Fibroblast of lung (primary cell): ENCODE measurements around the gene IRX1. TPM values are rescaled to one million over a fixed set of nuclear protein-coding genes. Genes with fewer than 3 reads are reported as not detected.

ENCODE experiments used
- DNase-seq, 2 donors: peaks; one replicate each; pipeline versions ENCODE4 v3.0.0 to v3.0.0-alpha.2; 2010; ENCODE audit warnings: low read depth in 2 of 2
- H2AFZ ChIP-seq: 2 replicates; pipeline ENCODE4 v1.5.1; 2012; ENCODE audit warnings: low read length, control low read depth, inconsistent platforms
- H3K27ac ChIP-seq: 2 replicates; pipeline ENCODE4 v1.5.1; 2011; ENCODE audit warnings: low read length, control low read depth; ENCODE audit not compliant: insufficient read depth
- H3K27me3 ChIP-seq: 2 replicates; pipeline ENCODE4 v1.5.1; 2011; ENCODE audit warnings: mild to moderate bottlenecking, low read length; ENCODE audit not compliant: control insufficient read depth, insufficient read depth
- H3K36me3 ChIP-seq: 2 replicates; pipeline ENCODE4 v1.5.1; 2011; ENCODE audit warnings: low read length; ENCODE audit not compliant: control insufficient read depth, insufficient read depth
- H3K4me1 ChIP-seq: 2 replicates; pipeline ENCODE4 v1.5.1; 2011; ENCODE audit warnings: low read length; ENCODE audit not compliant: control insufficient read depth, insufficient read depth; ENCODE audit errors: extremely low read depth
- H3K4me2 ChIP-seq: 2 replicates; pipeline ENCODE4 v1.5.1; 2011; ENCODE audit warnings: low read length, control low read depth; ENCODE audit not compliant: insufficient read depth; ENCODE audit errors: extremely low read depth
- H3K4me3 ChIP-seq, 4 experiments: fragments of 200-600 bp in 1 of 4; sonication (generic) in 1 of 4; replicated peaks in 1 of 4; 2 replicates each; pipeline ENCODE4 v1.5.1; 2011 to 2016; ENCODE audit warnings: low read length in 4 of 4, low read depth in 3 of 4, mild to moderate bottlenecking in 3 of 4, control low read depth in 2 of 4, inconsistent platforms in 1 of 4, mixed read lengths in 1 of 4; ENCODE audit not compliant: insufficient read depth in 1 of 4; ENCODE audit errors: control extremely low read depth in 1 of 4
- H3K79me2 ChIP-seq: 2 replicates; pipeline ENCODE4 v1.5.1; 2012; ENCODE audit warnings: mild to moderate bottlenecking, low read length, inconsistent platforms; ENCODE audit not compliant: control insufficient read depth, insufficient read depth
- H3K9ac ChIP-seq: 2 replicates; pipeline ENCODE4 v1.5.1; 2011; ENCODE audit warnings: mild to moderate bottlenecking, low read length, control low read depth; ENCODE audit not compliant: insufficient read depth
- H3K9me3 ChIP-seq: 2 replicates; pipeline ENCODE4 v1.5.1; 2012; ENCODE audit warnings: low read depth, low read length; ENCODE audit not compliant: control insufficient read depth, insufficient read depth
- H4K20me1 ChIP-seq: 2 replicates; pipeline ENCODE4 v1.5.1; 2011; ENCODE audit warnings: low read length; ENCODE audit not compliant: control insufficient read depth, insufficient read depth; ENCODE audit errors: extremely low read depth
- EZH2 ChIP-seq: IDR thresholded peaks from 2 replicates; pipeline ENCODE4 v1.5.1; 2012; ENCODE audit warnings: low read length, control low read depth, mild to moderate bottlenecking; ENCODE audit errors: missing control alignments
- polyA plus RNA-seq, 2 donors: library from polyadenylated mRNA; depleted of rRNA in 1 of 2; stranded (reverse) in 1 of 2; unstranded in 1 of 2; fragments of >200 nt; gene quantifications; 2 replicates each; pipeline ENCODE4 v1.2.1, GENCODE V29; 2011 to 2012; ENCODE audit warnings: missing spikeins in 1 of 2
- total RNA-seq: library from RNA; depleted of rRNA; stranded (reverse); fragments of >200 nt; gene quantifications from 2 replicates; pipeline ENCODE4 v1.2.1, GENCODE V29; 2014
- TF ChIP-seq, protein P1 (sequence below), 2 donors: IDR thresholded peaks in 1 of 2; conservative IDR thresholded peaks in 1 of 2; 1 replicate in 1 of 2; 2 replicates in 1 of 2; pipeline ENCODE4 v1.5.1; 2011 to 2012; ENCODE audit warnings: low read length in 2 of 2, control low read depth in 1 of 2, inconsistent platforms in 1 of 2, low read depth in 1 of 2, mild to moderate bottlenecking in 1 of 2

Gene IRX1
- total and polyA plus RNA-seq, 2 donors (not counting 1 experiment from before 2014, with no cell fraction given) = not detected

DNA sequence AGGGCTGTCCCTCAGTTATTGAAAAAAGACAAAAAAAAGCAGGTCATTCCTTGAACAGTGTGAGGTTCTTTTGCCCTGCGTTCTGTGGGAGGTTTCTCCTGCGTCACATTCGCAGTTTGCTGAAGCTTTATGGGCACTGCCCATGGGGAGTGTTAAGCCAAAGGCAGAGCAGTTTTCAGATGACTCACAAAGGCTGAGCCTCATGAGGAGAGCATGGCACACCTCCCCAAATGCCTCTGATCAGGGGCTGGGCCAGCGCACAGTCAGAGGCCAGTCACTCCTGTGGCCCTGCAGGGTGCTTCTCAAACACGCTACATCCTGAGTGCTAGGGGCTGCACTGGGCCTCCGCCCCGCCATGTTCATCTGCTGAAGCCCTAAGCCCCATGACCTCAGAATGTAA is 38.4 kb downstream of the IRX1 start:
- Histone ChIP-seq H4K20me1 (no peaks in the 10 kb centered on the region), H3K9me3 (no peaks in the 10 kb centered on the region), H3K27ac (no peak overlapping the region), H3K79me2 (no peaks in the 10 kb centered on the region), H3K4me2 (no peak overlapping the region), H3K36me3 (no peaks in the 10 kb centered on the region), H3K4me1 (no peaks in the 10 kb centered on the region), H3K27me3 (no peaks in the 10 kb centered on the region), H3K9ac (no peak overlapping the region), H2AFZ (no peak overlapping the region), H3K4me3 (no peak overlapping the region)
- no peak for DNase-seq
- TF ChIP-seq, protein P1, sequence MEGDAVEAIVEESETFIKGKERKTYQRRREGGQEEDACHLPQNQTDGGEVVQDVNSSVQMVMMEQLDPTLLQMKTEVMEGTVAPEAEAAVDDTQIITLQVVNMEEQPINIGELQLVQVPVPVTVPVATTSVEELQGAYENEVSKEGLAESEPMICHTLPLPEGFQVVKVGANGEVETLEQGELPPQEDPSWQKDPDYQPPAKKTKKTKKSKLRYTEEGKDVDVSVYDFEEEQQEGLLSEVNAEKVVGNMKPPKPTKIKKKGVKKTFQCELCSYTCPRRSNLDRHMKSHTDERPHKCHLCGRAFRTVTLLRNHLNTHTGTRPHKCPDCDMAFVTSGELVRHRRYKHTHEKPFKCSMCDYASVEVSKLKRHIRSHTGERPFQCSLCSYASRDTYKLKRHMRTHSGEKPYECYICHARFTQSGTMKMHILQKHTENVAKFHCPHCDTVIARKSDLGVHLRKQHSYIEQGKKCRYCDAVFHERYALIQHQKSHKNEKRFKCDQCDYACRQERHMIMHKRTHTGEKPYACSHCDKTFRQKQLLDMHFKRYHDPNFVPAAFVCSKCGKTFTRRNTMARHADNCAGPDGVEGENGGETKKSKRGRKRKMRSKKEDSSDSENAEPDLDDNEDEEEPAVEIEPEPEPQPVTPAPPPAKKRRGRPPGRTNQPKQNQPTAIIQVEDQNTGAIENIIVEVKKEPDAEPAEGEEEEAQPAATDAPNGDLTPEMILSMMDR (conservative IDR thresholded peaks at IDR 0.05 in 1 of 2, IDR thresholded peaks at IDR 0.05 in 1 of 2; ENCODE audit: low read depth in 1 of 2, low read length in 2 of 2) = no peak
- TF ChIP-seq EZH2 = no peak

DNA sequence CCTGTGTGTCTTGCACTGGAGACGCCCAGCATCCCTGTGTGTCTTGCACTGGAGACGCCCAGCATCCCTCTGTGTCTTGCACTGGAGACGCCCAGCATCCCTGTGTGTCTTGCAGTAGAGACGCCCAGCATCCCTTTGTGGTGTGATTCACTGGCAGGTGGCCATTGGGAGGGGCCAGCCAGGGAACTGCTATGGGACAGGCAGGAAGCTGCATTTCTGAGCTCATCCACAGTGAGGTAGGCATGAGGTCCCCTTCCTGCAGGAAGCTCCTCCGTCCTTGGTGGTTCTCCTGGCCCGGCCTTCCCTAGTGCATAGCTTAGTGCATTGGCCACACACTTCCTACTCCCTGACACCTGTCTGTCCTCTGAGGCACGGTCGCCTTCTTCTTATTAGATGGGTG is 43.5 kb downstream of the IRX1 start:
- no peak overlapping the region for H3K4me3 ChIP-seq
- H3K79me2 ChIP-seq = no peaks in the 10 kb centered on the region
- TF ChIP-seq, protein P1 (conservative IDR thresholded peaks at IDR 0.05 in 1 of 2, IDR thresholded peaks at IDR 0.05 in 1 of 2; ENCODE audit: low read depth in 1 of 2, low read length in 2 of 2) = no peak
- TF ChIP-seq EZH2 = no peak
- no peak overlapping the region for H2AFZ ChIP-seq
- no peaks in the 10 kb centered on the region for H3K27me3 ChIP-seq
- H3K36me3 ChIP-seq = no peaks in the 10 kb centered on the region
- H3K9me3 ChIP-seq = no peaks in the 10 kb centered on the region
- H3K4me2 ChIP-seq = no peak overlapping the region
- no peak overlapping the region for H3K9ac ChIP-seq
- no peaks in the 10 kb centered on the region for H4K20me1 ChIP-seq
- no peak for DNase-seq
- no peaks in the 10 kb centered on the region for H3K4me1 ChIP-seq
- no peak overlapping the region for H3K27ac ChIP-seq

- no peak for DNase-seq
- no peak overlapping the region for H2AFZ ChIP-seq
- no peaks in the 10 kb centered on the region for H3K79me2 ChIP-seq
- no peaks in the 10 kb centered on the region for H3K27me3 ChIP-seq
- no peak overlapping the region for H3K4me3 ChIP-seq
- no peak overlapping the region for H3K4me2 ChIP-seq
- H3K4me1 ChIP-seq = no peaks in the 10 kb centered on the region
- no peak overlapping the region for H3K27ac ChIP-seq
- no peaks in the 10 kb centered on the region for H3K36me3 ChIP-seq
- no peaks in the 10 kb centered on the region for H3K9me3 ChIP-seq
- no peak for TF ChIP-seq EZH2
- TF ChIP-seq, protein P1 (conservative IDR thresholded peaks at IDR 0.05 in 1 of 2, IDR thresholded peaks at IDR 0.05 in 1 of 2; ENCODE audit: low read depth in 1 of 2, low read length in 2 of 2) = no peak
- H3K9ac ChIP-seq = no peak overlapping the region
- H4K20me1 ChIP-seq = no peaks in the 10 kb centered on the region
Observed at GRCh38 chr5:3642231-3642630, 46.6 kb downstream of the IRX1 start.
